ENCODE results near the gene SPEF1. TPM values are rescaled to one million over a fixed set of nuclear protein-coding genes. Genes with fewer than 3 reads are reported as not detected.

Gene SPEF1
- total RNA-seq, 1 experiment from 2014 or later, result not detected

DNA sequence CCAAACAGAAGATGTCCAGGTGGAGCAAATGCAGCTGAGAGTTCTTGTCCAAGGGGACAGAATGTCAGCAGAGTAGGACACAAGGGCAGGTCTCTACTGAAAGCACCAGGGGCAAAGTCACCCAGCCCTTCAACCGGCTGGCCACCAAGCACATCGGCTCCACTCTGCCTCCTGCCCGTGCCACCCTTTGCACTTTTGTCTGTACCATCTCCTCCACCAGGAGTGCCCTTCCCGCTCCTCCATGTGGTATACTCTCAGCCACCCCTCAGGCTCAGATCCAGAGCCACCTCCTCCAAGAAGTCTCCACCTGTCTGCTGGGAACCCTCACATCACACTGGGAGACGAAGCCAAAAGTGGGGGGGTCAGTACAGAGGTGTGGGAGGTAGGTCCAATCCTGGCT, 52.9 kb downstream of the SPEF1 start:
- intact Hi-C loops (cut with micrococcal nuclease), result no loop called here
- Mint-ChIP-seq H3K36me3 (ENCODE audit: insufficient read depth, unreplicated experiment) (peaks cover 2% of the 10 kb centered on the region), H3K27me3 (ENCODE audit: insufficient read depth, unreplicated experiment) (peaks cover 30% of the 10 kb centered on the region)

More for the DNA sequence above, 52.9 kb downstream of the SPEF1 start:
- no TSS peak for BruUV-seq (replicated peaks)
- Mint-ChIP-seq H3K9me3 (ENCODE audit: unreplicated experiment) (no peaks in the 10 kb centered on the region), H3K4me3 (ENCODE audit: unreplicated experiment) (no peak overlapping the region), H3K27ac (ENCODE audit: low read depth, unreplicated experiment) (no peak overlapping the region), H3K4me1 (ENCODE audit: insufficient read depth, unreplicated experiment) (peaks cover 18% of the 10 kb centered on the region)
- DNase-seq (ENCODE audit: unreplicated experiment), result no peak
- ChIA-PET CTCF (interaction anchor here (0.6 to 2.3 kb wide), 6 partner anchors 10 to 92 kb away, joined by 3 to 10 read pairs (median 6); partner anchors contain the start of gene AP5S1), POLR2A (interaction anchor here (1.1 kb wide), 1 partner anchor 34 kb away, joined by 3 read pairs; no protein-coding TSS in a partner anchor)
- TF ChIP-seq, protein P1, sequence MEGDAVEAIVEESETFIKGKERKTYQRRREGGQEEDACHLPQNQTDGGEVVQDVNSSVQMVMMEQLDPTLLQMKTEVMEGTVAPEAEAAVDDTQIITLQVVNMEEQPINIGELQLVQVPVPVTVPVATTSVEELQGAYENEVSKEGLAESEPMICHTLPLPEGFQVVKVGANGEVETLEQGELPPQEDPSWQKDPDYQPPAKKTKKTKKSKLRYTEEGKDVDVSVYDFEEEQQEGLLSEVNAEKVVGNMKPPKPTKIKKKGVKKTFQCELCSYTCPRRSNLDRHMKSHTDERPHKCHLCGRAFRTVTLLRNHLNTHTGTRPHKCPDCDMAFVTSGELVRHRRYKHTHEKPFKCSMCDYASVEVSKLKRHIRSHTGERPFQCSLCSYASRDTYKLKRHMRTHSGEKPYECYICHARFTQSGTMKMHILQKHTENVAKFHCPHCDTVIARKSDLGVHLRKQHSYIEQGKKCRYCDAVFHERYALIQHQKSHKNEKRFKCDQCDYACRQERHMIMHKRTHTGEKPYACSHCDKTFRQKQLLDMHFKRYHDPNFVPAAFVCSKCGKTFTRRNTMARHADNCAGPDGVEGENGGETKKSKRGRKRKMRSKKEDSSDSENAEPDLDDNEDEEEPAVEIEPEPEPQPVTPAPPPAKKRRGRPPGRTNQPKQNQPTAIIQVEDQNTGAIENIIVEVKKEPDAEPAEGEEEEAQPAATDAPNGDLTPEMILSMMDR (IDR thresholded peaks at IDR 0.05; ENCODE audit: unreplicated experiment), result no peak

Other genes starting within 250 kb of the SPEF1 start
- not detected in 2 replicates for gene GFRA4, start 118.0 kb downstream of the SPEF1 start, total RNA-seq (2022)
- gene ADAM33, start 99.4 kb downstream of the SPEF1 start, total RNA-seq (2022), result not detected in 2 replicates
- gene SIGLEC1, start 68.8 kb downstream of the SPEF1 start, total RNA-seq (2022), result not detected in 2 replicates
- gene HSPA12B, start 48.8 kb downstream of the SPEF1 start, total RNA-seq (2022), result not detected in 2 replicates
- 37.8 and 58.8 TPM in 2 replicates for gene ADISSP, start 13.7 kb downstream of the SPEF1 start, total RNA-seq (2022)
- 51.5 and 54.8 TPM in 2 replicates for gene CENPB, start 5.3 kb upstream of the SPEF1 start, total RNA-seq (2022)
- gene CDC25B, start 14.9 kb upstream of the SPEF1 start, total RNA-seq (2022), result 134 and 137 TPM in 2 replicates
- 15.8 and 19.2 TPM in 2 replicates for gene AP5S1, start 39.1 kb upstream of the SPEF1 start, total RNA-seq (2022)
- gene MAVS, start 65.4 kb upstream of the SPEF1 start, total RNA-seq (2022), result 31.7 and 39.7 TPM in 2 replicates
- gene PANK2, start 107.9 kb upstream of the SPEF1 start, total RNA-seq (2022), result 29.2 and 32.8 TPM in 2 replicates
- 23.2 and 28.8 TPM in 2 replicates for gene RNF24, start 234.1 kb upstream of the SPEF1 start, total RNA-seq (2022)

All from MCF 10A (cell line).